HG03139 (cell line): ENCODE results near the gene ELMO3.
A peak's percentile ranks its signal among the peaks of the same experiment; 100 is the strongest.

Experiments
- ATAC-seq: cut with Tn5 transposase; IDR thresholded peaks from one replicate; pipeline ENCODE4 v1.9.1; 2021; ENCODE audit not compliant: unreplicated experiment

ELMO3 gene

DNA sequence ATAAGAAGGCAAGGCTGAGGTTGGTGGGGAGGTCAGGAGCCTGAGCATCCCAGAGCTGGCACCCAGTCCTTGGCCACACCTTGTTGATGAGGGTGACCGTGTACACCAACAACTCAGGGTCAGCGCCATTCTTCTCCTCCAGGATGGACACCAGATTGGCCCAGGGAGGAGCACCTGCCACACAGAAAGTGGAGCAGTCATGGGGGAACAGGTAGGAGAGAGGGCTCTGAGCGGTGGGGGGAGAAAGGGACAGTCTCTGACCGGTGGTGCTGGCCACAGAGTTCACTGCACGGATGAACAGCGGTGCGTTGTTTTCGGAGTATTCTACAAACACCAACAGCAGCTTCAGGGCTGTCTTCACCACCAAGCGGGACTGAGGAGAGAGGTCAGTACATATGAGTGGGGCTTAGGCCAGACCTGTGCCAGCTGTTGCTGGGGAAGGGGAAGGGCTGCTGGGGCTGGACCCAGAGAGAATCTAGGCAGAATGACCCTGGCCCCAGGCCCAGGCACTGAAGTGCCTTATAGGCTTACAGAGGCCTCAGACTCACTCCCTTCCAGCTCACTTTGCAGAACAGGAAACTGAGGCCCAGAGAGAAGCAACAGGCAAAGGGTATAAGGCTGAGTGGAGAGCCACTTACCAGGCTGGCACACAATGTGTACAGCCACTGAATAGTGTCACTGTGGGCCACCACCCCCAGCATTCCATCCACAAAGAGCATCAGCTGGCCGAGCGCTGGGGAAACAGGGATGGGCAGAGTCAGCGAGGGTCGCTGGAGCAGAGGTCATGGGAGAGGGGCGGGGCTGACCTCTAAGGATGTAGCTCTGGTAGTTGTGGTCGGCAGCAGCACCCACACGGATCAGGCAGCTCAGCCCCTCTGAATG lies 38.7 kb downstream of the ELMO3 start:
- ATAC-seq, result no peak

DNA sequence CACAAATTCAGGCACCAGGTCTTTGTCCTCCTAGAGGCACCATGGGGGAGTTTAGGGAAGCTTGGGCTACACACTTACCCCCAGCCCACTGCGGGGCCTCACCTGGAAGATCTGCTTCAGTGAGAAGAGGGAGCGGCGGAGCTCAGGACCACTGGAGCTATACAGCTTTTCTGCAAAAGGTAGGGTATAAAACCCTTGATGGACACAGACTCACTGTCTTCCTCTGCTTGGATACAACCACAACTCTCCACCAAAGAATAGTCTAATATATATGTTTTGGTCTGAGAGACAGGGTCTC lies 39.3 kb downstream of the ELMO3 start:
- ATAC-seq, result no peak

DNA sequence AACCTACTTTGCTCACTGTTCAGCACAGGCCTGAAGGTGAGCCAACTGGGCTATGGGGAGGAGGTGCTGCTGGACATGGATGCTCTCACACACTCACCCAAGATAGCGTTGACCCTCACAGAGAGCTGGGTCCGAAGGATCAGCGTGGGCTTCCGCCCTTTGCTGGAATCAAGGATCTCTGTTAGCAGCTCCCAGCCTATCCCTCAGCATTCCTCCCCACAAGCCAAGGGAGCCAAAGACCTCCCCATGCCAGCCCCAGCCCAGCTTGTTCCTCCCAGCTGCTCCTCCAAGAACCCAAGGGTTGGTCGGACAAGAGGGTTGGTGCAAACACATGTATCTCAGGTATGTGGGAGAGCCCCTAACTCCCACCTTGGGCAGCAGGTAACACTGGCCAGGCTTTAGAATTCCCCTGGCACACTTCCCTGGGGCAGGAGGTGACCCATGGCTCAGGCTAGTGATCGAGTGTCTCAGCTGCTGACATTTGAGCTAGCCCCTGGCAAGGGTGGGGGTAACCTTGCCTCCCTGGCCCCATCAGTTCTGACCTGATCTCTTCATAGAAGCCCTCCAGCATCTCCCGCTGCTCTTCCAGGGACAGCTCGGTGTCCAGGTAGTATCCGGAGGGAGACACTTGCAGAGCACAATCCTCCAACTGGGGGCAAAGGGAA lies 40.0 kb downstream of the ELMO3 start:
- no peak for ATAC-seq

DNA sequence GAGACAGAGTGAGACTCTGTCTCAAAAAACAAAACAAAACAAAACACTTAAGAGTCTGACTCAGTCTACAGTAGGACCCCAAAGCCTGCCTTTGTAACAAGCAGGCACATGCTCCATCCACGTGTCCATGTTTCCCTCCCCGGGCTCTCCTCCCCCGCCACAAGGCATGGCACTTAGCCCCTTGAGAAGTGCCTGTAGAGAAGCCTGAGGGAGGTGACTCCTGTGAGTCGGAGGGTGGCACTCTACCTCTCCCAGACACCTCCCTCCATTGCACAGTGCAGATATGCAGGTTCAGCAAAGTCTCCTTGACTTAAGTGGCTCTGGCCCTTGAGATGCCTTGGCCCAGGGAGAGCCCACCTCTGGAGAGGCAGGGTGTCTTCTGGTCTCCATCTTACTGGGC lies 41.6 kb downstream of the ELMO3 start:
- no peak for ATAC-seq

DNA sequence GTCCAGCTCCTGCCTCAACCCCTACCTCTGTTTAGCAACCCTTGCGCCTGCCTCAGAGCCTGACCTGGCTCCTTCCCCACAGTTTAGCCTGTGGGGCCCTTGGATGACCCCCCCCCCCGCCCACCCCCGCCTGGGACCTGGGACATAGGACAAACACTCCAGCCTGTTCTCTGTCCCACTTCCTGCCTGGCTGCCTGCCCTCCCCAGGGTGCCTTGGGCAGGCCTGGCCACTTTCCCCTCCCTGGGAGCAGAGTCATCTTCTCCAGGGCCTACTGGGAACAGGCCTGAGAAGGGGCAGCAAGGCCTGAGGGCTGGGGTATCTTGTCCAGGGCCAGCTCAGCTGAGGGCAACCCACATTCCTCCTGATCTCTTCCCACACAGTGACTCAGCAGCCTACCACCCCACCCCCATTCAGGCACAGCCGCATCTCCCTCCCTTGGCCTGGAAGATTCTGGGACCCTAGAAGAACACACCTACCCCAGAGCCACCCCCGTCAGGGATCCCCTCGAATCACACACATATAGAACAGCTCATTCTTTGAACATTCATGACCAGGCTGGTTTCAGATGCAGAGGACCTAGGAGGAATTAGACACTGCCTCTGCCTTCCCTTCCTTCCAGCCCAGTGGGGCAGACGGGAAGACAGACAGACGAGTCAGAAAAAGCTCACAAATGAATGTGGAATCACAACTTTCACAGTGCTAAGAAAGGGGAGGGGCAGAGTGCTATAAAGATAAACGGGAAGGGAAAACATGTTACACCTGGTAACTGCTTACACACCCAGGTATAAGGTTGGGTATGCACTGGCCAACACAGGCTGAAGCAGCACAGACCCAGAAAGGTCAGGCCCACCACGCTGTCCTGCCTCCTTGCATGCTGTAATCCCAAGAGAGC lies 42.3 kb downstream of the ELMO3 start:
- ATAC-seq, result no peak

DNA sequence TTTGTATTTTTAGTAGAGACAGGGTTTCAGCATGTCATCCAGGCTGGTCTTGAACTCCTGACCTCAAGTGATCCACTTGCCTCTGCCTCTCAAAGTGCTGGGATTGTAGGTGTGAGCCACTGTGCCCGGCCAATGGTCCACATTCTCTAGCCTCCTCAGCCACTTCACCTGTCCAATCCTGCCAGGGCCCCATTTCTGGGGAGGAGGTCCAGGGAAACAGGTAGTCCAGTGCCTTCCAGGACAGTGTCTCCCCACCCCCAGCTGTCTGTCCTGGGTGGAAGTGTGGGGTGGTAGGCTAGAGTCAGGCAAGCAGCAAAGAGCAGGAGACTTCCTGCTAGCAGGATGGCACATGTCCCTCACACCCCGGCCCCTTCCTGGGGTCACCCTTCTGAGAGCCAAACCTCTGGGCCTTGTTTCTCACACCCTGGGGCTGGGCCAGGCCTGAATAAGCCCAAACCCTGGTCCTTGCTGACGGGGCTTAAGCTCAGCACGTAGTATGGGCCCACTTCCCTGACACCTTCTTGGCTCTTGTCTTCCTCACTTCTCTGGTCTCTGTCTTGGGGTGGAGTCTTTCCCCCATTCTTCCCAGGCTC lies 43.3 kb downstream of the ELMO3 start:
- ATAC-seq, result no peak

DNA sequence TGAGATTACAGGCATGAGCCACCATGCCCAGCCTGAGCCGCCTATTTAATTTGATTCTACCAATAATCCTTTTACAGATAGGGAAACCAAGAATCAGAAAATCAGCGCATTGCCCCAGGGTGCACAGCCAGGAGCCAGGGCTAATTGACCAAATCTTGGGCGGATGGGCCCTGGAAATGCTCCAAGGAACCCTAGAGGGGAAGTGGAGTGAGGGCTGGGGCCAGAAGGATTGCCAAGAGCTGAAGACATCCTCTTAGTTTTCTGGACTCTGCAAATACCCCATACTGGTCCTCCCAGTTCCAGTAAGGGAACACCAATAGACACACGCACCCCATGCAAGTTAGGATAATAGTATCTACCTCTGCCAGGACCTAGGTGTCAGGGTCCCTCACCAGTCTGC lies 44.5 kb downstream of the ELMO3 start:
- ATAC-seq, result no peak

DNA sequence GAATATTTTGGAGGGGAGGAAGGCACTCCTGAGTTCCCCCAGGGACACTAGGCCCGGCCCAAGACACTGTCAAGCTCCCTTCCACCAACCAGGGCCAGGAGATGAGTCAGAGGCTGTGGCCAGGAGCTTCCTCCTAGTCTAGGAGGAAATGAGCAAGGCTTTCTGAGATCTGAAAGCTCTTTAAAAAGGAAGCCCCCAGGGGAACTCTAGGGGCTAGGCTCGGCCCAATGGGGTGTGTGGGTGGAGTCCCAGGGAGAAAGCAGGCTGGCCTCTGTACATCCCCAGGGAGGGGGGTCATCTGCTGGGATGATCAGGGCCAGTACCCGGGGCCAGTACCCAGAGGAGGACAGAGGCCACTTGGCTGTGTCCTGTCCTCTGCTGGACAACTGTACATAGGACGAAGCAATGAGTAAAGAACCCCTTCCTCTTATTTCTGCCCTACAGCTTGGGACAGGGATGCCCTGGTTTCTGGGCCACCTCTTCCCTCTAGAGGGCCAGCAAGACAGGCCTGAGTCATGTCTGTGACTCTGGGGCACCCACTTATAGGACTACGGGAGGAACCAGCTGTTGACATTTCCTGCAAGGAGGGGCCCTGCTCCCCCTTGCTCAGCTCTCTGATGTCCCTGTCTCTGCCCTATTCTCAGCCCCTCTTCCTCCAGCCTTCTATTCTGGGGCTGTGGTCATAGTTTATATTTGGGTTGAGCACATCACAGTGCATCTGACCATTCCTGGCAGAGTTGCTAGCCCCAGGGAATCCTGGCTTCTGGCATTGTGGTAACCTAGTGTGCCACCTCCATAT lies 45.7 kb downstream of the ELMO3 start:
- ATAC-seq, result peak; percentile 44

DNA sequence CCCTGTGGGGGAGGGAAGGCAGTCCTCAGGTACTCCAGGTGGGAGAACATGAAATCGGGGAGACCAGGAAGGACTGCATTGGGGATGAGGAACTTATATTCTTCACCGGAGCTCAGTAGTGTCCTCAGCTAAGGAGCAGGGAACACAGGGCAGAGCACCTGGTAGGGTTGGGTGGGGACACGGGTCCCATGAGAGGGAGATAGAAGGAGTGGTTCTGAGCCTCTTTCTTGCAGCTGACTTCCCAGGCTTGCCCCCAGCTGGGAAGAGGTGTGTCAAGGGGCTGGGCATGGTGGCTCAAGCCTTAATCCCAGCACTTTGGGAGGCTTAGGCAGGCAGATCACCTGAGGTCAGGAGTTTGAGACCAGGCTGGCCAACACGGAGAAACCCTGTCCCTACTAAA lies 46.3 kb downstream of the ELMO3 start:
- no peak for ATAC-seq

DNA sequence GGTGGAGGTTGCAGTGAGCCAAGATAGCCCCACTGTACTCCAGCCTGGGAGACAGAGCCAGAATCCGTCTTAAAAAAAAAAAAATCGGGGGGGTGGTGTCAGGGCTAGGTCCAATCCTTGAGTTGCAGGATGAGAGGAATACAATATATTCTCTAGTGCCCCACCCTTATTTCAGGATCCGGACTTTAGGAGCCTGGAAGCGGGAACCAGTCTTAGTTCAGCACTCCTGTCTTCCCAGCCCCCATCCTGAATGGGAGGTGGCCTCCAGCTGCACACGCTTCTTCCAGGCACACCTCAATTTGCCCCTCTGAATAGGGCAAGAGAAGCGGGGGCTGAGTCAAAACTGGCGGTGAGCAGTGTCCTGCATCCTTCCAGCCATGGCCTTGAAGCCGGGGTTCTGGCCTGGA lies 46.7 kb downstream of the ELMO3 start:
- ATAC-seq, result no peak

DNA sequence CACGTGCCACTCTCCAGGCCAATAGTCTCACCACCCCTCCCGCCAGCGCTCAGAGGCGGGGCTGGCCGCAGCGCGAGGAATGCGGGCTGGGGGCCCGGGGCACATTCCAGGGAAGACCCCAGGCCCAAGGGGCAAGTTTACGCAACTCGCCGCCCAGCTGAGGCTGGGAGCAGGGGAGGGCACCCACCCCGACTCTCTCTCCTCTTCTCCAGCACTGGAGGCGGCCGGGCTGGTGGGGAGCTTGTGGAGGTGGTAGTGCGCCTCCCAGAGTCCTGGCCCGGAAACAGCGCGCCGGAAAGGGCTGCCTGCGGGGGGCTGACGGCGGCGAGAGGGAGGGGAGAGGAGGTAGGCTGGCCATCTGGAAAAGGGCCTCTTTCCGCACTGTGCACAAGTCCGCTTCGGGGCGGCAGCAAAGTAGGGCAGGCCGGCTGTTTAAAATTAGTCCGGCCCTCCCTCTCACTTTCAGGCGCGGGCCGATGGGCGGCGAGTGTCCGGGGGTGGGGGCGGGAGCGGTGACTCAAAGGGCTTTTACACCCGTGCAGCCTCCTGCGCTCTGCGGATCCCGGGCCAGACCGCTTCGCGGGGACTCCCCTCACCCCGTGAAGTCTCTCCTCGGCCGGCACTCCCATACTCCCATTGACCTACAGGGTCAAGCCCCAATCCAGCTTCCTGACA lies 47.3 kb downstream of the ELMO3 start:
- peak; percentile 20 for ATAC-seq

DNA sequence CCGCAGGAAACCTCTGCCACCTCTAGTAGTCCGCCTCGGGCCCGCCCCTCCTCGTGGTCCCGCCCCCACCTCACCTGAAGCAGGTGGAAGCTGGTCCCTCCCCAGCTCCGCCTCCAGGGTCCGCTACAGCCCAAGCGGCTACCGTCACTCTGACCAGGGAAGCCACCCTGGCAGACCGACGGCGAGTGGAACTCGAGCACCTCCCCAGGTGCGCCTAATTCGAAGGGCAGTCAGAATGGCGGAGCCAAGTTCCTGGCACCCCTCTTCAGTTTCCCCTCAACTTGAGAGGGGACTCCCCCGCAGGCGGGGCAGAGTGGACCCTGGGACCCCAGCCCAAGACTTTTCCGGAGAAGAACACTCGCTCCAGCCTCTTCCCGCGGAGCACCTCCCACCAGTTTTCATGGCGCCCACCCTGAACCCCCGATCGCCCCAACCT lies 47.8 kb downstream of the ELMO3 start:
- ATAC-seq, result no peak

DNA sequence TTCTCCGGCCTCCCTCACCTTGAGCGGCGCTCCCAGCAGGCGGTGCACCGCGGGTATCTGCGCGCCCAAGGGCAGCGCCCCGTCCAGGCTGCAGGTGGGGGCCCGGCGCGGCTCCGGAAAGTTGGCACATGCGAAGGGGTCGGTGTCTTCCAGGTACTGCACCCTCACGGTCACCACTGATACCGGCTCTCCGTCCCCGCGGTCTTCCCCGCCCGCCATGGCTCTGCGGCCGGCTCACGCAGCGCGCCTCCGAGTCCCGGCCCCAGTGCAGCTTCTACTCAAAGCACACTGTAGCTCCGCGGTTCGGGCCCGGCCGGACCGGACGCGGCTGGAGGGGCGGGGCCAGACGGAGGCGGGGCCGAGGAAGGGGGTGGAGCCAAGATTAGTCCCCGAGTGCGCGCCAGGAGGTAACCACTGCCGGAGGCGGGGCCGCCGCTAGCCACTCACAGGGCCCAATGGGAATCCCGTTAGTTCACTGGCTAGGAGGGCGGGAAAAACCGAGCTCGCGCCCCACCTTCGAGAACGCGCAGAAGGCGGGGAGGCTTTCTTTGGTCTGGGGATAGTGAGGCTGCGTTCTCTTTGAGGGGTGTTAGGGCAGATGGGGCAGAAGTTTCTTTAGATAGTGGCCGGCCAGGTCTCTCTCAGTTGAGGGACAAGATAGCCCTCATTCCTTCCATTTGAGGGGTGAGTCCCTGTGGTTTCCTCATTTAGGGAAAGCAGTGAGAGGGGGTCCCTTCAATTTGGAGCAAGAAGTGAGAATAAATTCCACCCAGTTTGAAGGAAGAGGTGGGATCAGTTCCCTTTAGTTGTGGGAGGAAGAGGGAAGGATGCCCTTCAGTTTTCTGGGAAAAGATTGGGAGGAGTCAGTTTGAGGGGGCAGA lies 48.5 kb downstream of the ELMO3 start, which contains the start of gene FHOD1:
FHOD1 (minus strand) TSS at position 290 of the 881 bp plus-strand sequence; CDS start at position 219, 71 bp downstream.
- peak; percentile 40 for ATAC-seq

DNA sequence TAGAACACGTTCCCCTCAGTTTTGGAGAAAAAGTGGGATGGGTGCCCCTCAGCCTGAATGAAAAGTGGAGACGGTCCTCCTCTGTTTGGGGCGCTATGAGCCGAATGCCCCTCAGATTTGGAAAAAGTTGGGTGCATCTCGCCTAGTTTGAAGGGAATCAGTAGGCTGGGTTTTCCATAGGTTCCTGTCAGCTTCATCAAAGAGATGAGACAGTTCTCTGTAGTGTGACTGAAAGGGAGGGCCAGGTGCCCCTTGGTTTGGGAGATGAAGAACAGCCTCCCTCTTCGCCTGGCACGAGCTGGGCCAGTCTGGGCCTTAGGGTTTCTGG lies 49.1 kb downstream of the ELMO3 start:
- no peak for ATAC-seq

DNA sequence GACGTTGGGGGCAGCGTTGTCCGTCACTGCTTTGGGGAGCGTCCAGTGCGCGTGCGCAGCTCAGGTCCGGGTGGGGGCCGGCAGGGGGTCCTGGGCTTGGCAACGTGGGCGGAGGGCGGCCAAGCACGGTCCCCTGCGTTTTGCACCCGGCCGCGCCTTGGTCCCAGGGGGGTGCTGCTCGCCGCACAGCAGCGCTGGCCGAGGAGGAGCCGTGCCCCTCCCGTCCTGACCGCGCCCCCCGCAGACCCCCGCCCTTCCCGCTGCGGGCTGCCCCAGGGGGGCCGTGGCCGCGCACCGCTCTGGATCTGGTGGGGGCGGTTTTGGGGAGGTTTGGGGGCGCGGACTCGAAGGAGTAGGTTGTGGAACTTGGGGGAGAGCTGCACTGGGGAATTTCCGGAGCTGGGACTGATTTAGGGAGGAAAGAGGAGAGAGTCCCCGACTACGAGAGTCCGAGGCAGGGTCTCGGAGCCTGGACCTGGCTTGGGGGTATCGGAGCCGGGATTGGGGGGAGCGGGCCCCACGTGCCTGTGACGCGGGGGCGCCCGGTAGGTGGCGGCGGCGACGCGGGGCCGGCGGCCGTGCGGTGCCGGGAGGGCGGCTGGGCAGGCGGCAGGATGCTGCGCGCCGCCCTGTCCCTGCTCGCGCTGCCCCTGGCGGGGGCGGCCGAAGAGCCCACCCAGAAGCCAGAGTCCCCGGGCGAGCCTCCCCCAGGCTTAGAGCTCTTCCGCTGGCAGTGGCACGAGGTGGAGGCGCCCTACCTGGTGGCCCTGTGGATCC lies 49.7 kb downstream of the ELMO3 start, which contains the start of gene SLC9A5:
SLC9A5 (plus strand) TSS at position 579 of the 777 bp plus-strand sequence; CDS start at position 615, 36 bp downstream.
- ATAC-seq, result no peak

DNA sequence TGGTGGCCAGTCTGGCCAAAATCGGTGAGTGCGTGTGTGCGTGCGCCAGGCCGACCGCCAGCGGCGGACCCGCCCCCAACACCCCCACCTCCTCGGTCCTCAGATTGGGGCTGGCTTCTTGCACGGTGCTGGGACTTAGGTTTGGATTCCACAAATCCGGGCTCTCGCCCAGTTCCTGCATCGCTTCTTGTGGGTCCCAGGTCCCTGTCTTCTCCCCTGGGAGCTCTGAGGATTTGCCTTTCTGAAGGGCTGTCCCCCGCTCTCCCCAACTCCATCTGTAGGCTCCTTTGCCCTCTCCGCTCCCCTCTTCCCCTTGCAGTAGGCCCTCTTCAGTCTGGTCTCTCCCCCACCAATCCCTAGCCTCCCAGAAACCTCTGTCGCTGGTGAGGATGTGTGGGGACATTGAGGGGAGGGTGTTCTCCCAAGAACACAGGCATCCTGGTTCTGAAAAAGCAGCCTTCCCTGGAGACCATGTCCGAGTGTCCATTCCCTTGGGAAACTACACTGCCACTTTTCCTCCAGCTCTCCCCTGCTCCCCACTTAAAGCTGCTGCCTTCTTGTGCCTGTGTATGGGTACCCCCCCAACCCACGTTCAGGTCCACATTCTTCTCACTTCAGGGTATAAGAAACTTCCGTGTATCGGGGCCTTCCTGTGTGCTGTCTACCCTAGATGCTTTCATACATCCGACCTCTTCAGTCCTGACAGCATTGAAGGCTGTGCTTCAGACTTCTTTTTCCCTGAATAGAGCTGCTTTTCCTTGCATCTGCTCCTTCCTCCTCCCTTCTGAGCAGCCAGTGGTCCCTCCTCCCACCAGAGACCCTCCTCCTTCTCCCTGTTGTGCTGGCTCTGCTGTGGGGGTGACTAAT lies 50.5 kb downstream of the ELMO3 start:
- no peak for ATAC-seq

DNA sequence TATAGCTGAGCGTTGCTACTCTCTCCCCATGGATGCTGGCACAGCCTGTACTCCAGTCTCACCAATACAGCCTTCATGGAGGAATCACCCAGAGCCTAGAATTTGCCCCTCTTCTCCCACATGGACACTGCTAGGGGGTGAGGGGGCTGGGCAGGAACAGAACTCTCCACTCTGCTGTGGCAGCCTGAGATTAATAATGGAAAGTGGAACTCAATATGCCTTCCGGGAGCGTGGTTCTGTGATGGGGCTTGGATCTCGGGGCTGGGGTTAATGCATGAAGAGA lies 51.1 kb downstream of the ELMO3 start:
- ATAC-seq, result no peak
